Measurements from ENCODE around the gene DAPP1. TPM values are rescaled to one million over a fixed set of nuclear protein-coding genes. Genes with fewer than 3 reads are reported as not detected.

Gene DAPP1
- polyA plus RNA-seq, 2 of the 4 experiments (the other 2 are of a cell fraction): 0.03 TPM; not detected in 1

GRCh38 chr4:99857307-99857706 lies 40.7 kb downstream of the DAPP1 start:
- ChIA-PET POLR2A (no interaction called here), CTCF (no interaction called here)
- no peak for FAIRE-seq
- 20% methylated on average over 3 of the region's 3 CpGs for WGBS (ENCODE audit: missing lambda C conversion rate)
- DNase-seq (ENCODE audit: low read depth in 1 of 2, low spot score in 1 of 2): no peak
- Histone ChIP-seq H3K4me1 (no peaks in the 10 kb centered on the region), H3K4me3 (no peak overlapping the region), H3K9me3 (no peaks in the 10 kb centered on the region), H3K4me2 (no peak overlapping the region), H3K27ac (no peak overlapping the region)
- no peak for ATAC-seq
- TF ChIP-seq REST (IDR thresholded peaks at IDR 0.05) (no peak), CBX8 (IDR thresholded peaks at IDR 0.05) (no peak), POLR2A (IDR thresholded peaks at IDR 0.05; ENCODE audit: low read length) (no peak), NR3C1 (IDR thresholded peaks at IDR 0.05) (no peak), TFCP2L1 (CRISPR knock-in tag; IDR thresholded peaks at IDR 0.05) (no peak), JUN (IDR thresholded peaks at IDR 0.05) (no peak), ZNF302 (CRISPR knock-in tag; IDR thresholded peaks at IDR 0.05) (no peak), BHLHE40 (IDR thresholded peaks at IDR 0.05; ENCODE audit: low read depth, low read length) (no peak), HES2 (IDR thresholded peaks at IDR 0.05) (no peak), CHD2 (IDR thresholded peaks at IDR 0.05; ENCODE audit: low read length, partially characterized antibody) (no peak), NPAS2 (CRISPR knock-in tag; IDR thresholded peaks at IDR 0.05; ENCODE audit: borderline replicate concordance) (no peak), CTCF (IDR thresholded peaks at IDR 0.05) (no peak), GATA3 (IDR thresholded peaks at IDR 0.05; ENCODE audit: borderline replicate concordance) (no peak), MAFK (IDR thresholded peaks at IDR 0.05; ENCODE audit: partially characterized antibody) (no peak), EHMT2 (IDR thresholded peaks at IDR 0.05; ENCODE audit: low read depth) (no peak), CEBPB (IDR thresholded peaks at IDR 0.05) (no peak), MAZ (IDR thresholded peaks at IDR 0.05; ENCODE audit: borderline replicate concordance, low read depth, low read length) (no peak)

GRCh38 chr4:99859618-99860017 lies 43.0 kb downstream of the DAPP1 start:
- ChIA-PET POLR2A (no interaction called here), CTCF (no interaction called here)
- ATAC-seq (no peak), FAIRE-seq (no peak), DNase-seq (ENCODE audit: low read depth in 1 of 2, low spot score in 1 of 2) (no peak)
- H3K4me1 ChIP-seq: 0 out of 3 replicates have a peak, but pooled peaks cover 4% of the 10 kb centered on the region
- 64% methylated on average over 2 of the region's 2 CpGs for WGBS (ENCODE audit: missing lambda C conversion rate)
- H3K4me2 ChIP-seq: no peak overlapping the region
- no peak overlapping the region for H3K4me3 ChIP-seq
- TF ChIP-seq GATA3 (IDR thresholded peaks at IDR 0.05; ENCODE audit: borderline replicate concordance) (no peak), KDM1A (IDR thresholded peaks at IDR 0.05; ENCODE audit: low read depth) (no peak), CEBPB (IDR thresholded peaks at IDR 0.05) (no peak), RNF2 (IDR thresholded peaks at IDR 0.05; ENCODE audit: borderline replicate concordance, low read depth) (no peak), JUN (IDR thresholded peaks at IDR 0.05) (no peak), PHF8 (IDR thresholded peaks at IDR 0.05; ENCODE audit: borderline replicate concordance, low read depth) (no peak), NPAS2 (CRISPR knock-in tag; IDR thresholded peaks at IDR 0.05; ENCODE audit: borderline replicate concordance) (no peak), ZNF302 (CRISPR knock-in tag; IDR thresholded peaks at IDR 0.05) (no peak), HES2 (IDR thresholded peaks at IDR 0.05) (no peak), CBX2 (IDR thresholded peaks at IDR 0.05; ENCODE audit: borderline replicate concordance, low read depth) (no peak), POLR2AphosphoS2 (conservative IDR thresholded peaks at IDR 0.05; ENCODE audit: low read length) (no peak), FOSB (CRISPR knock-in tag; IDR thresholded peaks at IDR 0.05) (no peak), REST (IDR thresholded peaks at IDR 0.05) (no peak), NFE2L2 (conservative IDR thresholded peaks at IDR 0.05; ENCODE audit: low read length) (no peak), HOXB13 (CRISPR knock-in tag; IDR thresholded peaks at IDR 0.05; ENCODE audit: low read depth) (no peak), CHD2 (IDR thresholded peaks at IDR 0.05; ENCODE audit: low read length, partially characterized antibody) (no peak), MAZ (IDR thresholded peaks at IDR 0.05; ENCODE audit: borderline replicate concordance, low read depth, low read length) (no peak)
- no peaks in the 10 kb centered on the region for H3K9me3 ChIP-seq
- H3K27ac ChIP-seq: no peak overlapping the region

All from A549 (cell line).